Keratinocyte (primary cell): Measurements from ENCODE around the gene ZBTB45.

Source experiments
- CTCF ChIP-seq, 3 experiments: IDR thresholded peaks in 1 of 3; conservative IDR thresholded peaks in 1 of 3; optimal IDR thresholded peaks in 1 of 3; 2 replicates in 2 of 3; 3 replicates in 1 of 3; pipeline versions ENCODE3 to v1.5.1; 2011; ENCODE audit warnings: low read length in 3 of 3, mild to moderate bottlenecking in 3 of 3, moderate library complexity in 2 of 3, control low read depth in 1 of 3, inconsistent platforms in 1 of 3; ENCODE audit not compliant: insufficient read depth in 2 of 3; ENCODE audit errors: extremely low read depth in 1 of 3
- EZH2 ChIP-seq: IDR thresholded peaks from one replicate; pipeline ENCODE4 v1.6.1; 2012; ENCODE audit warnings: inconsistent platforms, mild to moderate bottlenecking, low read length, moderate library complexity

- no peak for TF ChIP-seq CTCF (optimal IDR thresholded peaks at IDR 0.05 in 1 of 3, IDR thresholded peaks at IDR 0.05 in 1 of 3, conservative IDR thresholded peaks at IDR 0.05 in 1 of 3; ENCODE audit: extremely low read depth in 1 of 3, insufficient read depth in 2 of 3, low read length in 3 of 3)
- no peak for TF ChIP-seq EZH2
Observed at GRCh38 chr19:58477130-58477529, 42.5 kb downstream of the ZBTB45 start.
